ENCODE data around the gene RAD51D. TPM values are rescaled to one million over a fixed set of nuclear protein-coding genes. Genes with fewer than 3 reads are reported as not detected.

The RAD51D gene
- total RNA-seq, 2 donors from 2014 or later, result 8.7 to 14.2 TPM

GRCh38 chr17:35063514-35064223 lies 56.0 kb downstream of the RAD51D start, which contains the start of gene RFFL:
TSS of gene RFFL (minus strand) at chr17:35063707. CDS start at chr17:35026553, 37,154 bp downstream.
- no peaks in the 10 kb centered on the region for H3K9me3 ChIP-seq (ENCODE audit: control insufficient read depth, low read length, poor library complexity, severe bottlenecking)
- Mint-ChIP-seq H3K36me3 (ENCODE audit: low read depth) (peaks cover 5% of the 10 kb centered on the region), H3K4me1 (peaks cover 32% of the 10 kb centered on the region), H3K27me3 (no peaks in the 10 kb centered on the region), H3K4me3 (peak within 1 kb of the TSS; percentile 78), H3K27ac (peak within 1 kb of the TSS; percentile 95)
- ATAC-seq (peak; percentile 98), DNase-seq (peak; percentile 60 to 82 (median 70))

- H3K27ac Mint-ChIP-seq, result peak overlapping the region; percentile 95
- no peaks in the 10 kb centered on the region for H3K27me3 Mint-ChIP-seq
- no peaks in the 10 kb centered on the region for H3K9me3 ChIP-seq (ENCODE audit: control insufficient read depth, low read length, poor library complexity, severe bottlenecking)
- peak overlapping the region; percentile 77 for H3K4me3 Mint-ChIP-seq
- H3K4me1 Mint-ChIP-seq, result peaks cover 38% of the 10 kb centered on the region
- DNase-seq (no peak), ATAC-seq (no peak)
- H3K36me3 Mint-ChIP-seq (ENCODE audit: low read depth), result peaks cover 5% of the 10 kb centered on the region
These were observed 57.4 kb downstream of the RAD51D start for GRCh38 chr17:35062308-35062707.

- peaks cover 12% of the 10 kb centered on the region for H3K36me3 Mint-ChIP-seq (ENCODE audit: low read depth)
These were observed 62.2 kb downstream of the RAD51D start for GRCh38 chr17:35057332-35057915.

DNA sequence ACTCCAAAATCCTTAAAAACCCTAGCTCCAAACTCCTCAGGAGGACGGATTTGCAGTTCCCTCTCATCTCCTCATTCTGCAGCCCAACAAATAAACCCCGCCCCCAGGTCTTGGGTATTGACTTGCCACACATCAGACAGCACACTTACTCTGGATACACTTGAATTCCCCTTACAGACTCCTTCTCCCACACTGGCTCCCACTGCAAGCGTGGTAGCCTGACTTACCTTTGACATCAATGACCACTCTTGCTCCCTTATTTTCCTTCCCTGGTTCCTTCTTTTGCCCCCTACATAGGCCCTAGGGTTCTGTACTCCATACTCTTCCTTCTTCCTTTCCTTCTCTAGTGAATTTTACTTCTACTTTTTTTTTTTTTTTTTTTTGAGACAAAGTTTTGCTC lies 63.6 kb downstream of the RAD51D start:
- no peak for ATAC-seq
- Mint-ChIP-seq H3K27ac (peak overlapping the region; percentile 90), H3K27me3 (no peaks in the 10 kb centered on the region), H3K36me3 (ENCODE audit: low read depth) (peaks cover 10% of the 10 kb centered on the region), H3K4me1 (peaks cover 61% of the 10 kb centered on the region), H3K4me3 (no peak overlapping the region)
- no peak for DNase-seq
- no peaks in the 10 kb centered on the region for H3K9me3 ChIP-seq (ENCODE audit: control insufficient read depth, low read length, poor library complexity, severe bottlenecking)

More at GRCh38 chr17:35057332-35057915, 62.2 kb downstream of the RAD51D start:
- Mint-ChIP-seq H3K4me3 (no peak overlapping the region), H3K27me3 (no peaks in the 10 kb centered on the region), H3K27ac (peak overlapping the region; percentile 90), H3K4me1 (peaks cover 53% of the 10 kb centered on the region)
- no peaks in the 10 kb centered on the region for H3K9me3 ChIP-seq (ENCODE audit: control insufficient read depth, low read length, poor library complexity, severe bottlenecking)
- DNase-seq (no peak), ATAC-seq (no peak)

DNA sequence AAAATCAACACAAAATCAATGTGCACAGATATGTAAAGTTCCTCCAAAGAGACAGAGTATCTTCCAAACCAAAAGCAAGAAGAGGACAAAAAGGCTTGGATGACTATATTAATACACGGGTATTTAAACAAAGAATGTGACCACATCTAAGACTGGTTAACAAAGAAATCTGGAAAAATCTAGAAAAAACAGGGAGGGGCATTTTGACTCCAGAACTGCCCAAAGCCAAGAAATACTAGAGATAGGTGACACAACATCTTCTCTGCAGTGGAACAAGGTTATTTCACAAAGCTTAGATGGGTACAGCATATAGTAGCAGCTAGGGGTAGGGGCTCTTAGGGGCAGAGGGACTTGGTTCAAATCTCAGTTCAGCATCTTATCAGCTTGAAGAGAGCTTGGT lies 66.5 kb downstream of the RAD51D start:
- H3K27ac Mint-ChIP-seq, result peak overlapping the region; percentile 90
- H3K4me1 Mint-ChIP-seq, result peaks cover 70% of the 10 kb centered on the region
- ATAC-seq, result no peak
- no peaks in the 10 kb centered on the region for H3K9me3 ChIP-seq (ENCODE audit: control insufficient read depth, low read length, poor library complexity, severe bottlenecking)
- H3K27me3 Mint-ChIP-seq, result no peaks in the 10 kb centered on the region
- peaks cover 12% of the 10 kb centered on the region for H3K36me3 Mint-ChIP-seq (ENCODE audit: low read depth)
- peak overlapping the region; percentile 4 for H3K4me3 Mint-ChIP-seq
- no peak for DNase-seq

- Mint-ChIP-seq H3K27ac (peak overlapping the region; percentile 90), H3K4me1 (peaks cover 66% of the 10 kb centered on the region), H3K36me3 (ENCODE audit: low read depth) (peaks cover 12% of the 10 kb centered on the region), H3K27me3 (no peaks in the 10 kb centered on the region), H3K4me3 (peak overlapping the region; percentile 84)
- DNase-seq, result no peak
- H3K9me3 ChIP-seq (ENCODE audit: control insufficient read depth, low read length, poor library complexity, severe bottlenecking), result no peaks in the 10 kb centered on the region
- no peak for ATAC-seq
These were observed 66.9 kb downstream of the RAD51D start for GRCh38 chr17:35052780-35053179.

DNA sequence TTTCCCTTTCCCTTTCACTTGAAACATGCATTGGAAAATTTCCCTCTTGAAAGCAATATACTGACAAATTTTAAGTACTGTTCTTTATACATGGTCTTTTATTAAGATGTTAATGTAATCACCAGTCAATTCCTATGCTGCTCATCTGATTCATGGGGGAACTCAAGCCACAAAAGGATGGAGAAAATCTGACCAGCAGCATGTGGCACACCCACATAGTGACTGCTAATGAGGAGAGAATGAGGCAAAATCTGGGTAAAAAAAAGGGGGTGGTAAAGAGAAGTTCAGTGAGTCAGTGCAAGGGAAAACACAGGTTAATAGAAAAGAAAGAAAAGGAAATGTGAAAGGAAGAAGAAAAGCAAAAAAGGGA lies 67.4 kb downstream of the RAD51D start:
- Mint-ChIP-seq H3K4me3 (peak overlapping the region; percentile 84), H3K27me3 (no peaks in the 10 kb centered on the region), H3K36me3 (ENCODE audit: low read depth) (peaks cover 12% of the 10 kb centered on the region), H3K27ac (peak overlapping the region; percentile 90), H3K4me1 (peaks cover 61% of the 10 kb centered on the region)
- DNase-seq (no peak), ATAC-seq (no peak)
- H3K9me3 ChIP-seq (ENCODE audit: control insufficient read depth, low read length, poor library complexity, severe bottlenecking), result no peaks in the 10 kb centered on the region

DNA sequence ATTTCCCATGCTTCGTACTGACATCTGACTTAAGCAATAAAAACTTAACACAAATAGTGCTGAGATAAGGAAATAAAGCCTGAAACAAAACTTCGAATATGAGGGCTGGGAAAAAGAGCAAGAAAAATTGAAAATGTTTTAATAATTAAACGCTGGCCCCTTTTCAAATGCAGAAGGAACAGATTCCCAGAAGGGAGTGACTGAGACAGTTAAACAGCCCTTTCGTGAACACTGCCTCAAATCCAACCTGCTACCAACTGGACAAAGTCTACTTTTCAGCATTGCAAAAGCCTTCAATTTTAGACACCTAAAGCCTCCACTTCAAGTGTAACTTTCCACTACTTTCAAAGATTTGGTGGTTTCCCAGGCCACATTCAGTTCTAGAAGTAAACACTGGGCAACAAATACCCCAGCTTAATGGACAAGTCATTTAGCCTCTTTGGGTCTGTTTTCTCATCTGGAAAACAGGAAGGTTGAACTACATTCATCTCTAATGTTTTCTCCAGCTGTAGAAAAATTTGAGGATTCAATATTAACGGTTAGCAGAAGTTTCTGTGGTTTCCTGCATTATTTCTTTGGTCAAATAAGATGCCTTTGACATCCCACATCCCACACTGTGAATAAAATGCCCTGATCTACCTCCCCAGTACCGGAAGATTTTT lies 68.0 kb downstream of the RAD51D start:
- H3K9me3 ChIP-seq (ENCODE audit: control insufficient read depth, low read length, poor library complexity, severe bottlenecking), result no peaks in the 10 kb centered on the region
- Mint-ChIP-seq H3K4me1 (peaks cover 64% of the 10 kb centered on the region), H3K27ac (peak overlapping the region; percentile 90), H3K4me3 (peak overlapping the region; percentile 84), H3K27me3 (no peaks in the 10 kb centered on the region), H3K36me3 (ENCODE audit: low read depth) (peaks cover 10% of the 10 kb centered on the region)
- DNase-seq (no peak), ATAC-seq (peak; percentile 13)

DNA sequence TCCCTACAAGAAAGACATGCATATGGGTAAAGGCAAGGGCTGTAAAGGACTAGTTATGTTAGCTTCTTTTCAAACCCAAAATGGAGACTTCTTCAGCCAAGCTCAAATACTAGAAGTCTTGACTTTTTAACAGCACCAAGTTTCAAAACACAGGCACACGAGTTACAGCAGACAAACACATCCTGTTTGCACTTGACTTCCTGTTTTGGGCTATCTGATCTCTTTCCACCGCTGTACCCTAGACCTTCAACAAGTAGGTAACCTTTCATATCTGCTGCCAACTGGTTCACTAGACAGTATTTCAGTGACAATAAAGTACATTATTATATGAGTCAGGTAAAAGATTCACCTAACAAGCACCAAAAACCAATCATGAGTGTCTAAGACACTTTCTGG lies 68.5 kb downstream of the RAD51D start:
- Mint-ChIP-seq H3K4me1 (peaks cover 66% of the 10 kb centered on the region), H3K27ac (peak overlapping the region; percentile 90), H3K4me3 (peak overlapping the region; percentile 84), H3K36me3 (ENCODE audit: low read depth) (peaks cover 10% of the 10 kb centered on the region), H3K27me3 (no peaks in the 10 kb centered on the region)
- peak in 2 of 3 donors; percentile 18 to 29 for DNase-seq
- ATAC-seq, result peak; percentile 89
- no peaks in the 10 kb centered on the region for H3K9me3 ChIP-seq (ENCODE audit: control insufficient read depth, low read length, poor library complexity, severe bottlenecking)

DNA sequence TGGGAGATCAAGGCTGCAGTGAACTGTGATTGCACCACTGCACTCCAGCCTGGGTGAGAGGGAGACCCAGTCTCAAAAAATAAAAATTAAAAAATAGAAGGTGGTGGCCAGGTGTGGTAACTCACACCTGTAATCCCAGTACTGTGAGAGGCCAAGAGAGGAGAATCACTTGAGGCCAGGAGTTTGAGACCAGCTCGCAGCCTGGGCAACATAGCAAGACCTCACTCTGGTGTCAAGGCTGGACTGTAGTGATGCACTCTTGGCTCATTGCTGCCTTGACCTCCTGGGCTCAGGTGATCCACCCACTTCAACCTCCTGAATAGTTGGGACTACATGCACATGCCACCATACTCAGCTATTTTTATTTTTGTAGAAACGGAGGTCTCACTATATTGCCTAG lies 69.5 kb downstream of the RAD51D start:
- peaks cover 5% of the 10 kb centered on the region for H3K36me3 Mint-ChIP-seq (ENCODE audit: low read depth)
- peak overlapping the region; percentile 90 for H3K27ac Mint-ChIP-seq
- DNase-seq, result no peak
- H3K27me3 Mint-ChIP-seq, result no peaks in the 10 kb centered on the region
- no peak overlapping the region for H3K4me3 Mint-ChIP-seq
- ATAC-seq, result no peak
- no peaks in the 10 kb centered on the region for H3K9me3 ChIP-seq (ENCODE audit: control insufficient read depth, low read length, poor library complexity, severe bottlenecking)
- H3K4me1 Mint-ChIP-seq, result peaks cover 68% of the 10 kb centered on the region

DNA sequence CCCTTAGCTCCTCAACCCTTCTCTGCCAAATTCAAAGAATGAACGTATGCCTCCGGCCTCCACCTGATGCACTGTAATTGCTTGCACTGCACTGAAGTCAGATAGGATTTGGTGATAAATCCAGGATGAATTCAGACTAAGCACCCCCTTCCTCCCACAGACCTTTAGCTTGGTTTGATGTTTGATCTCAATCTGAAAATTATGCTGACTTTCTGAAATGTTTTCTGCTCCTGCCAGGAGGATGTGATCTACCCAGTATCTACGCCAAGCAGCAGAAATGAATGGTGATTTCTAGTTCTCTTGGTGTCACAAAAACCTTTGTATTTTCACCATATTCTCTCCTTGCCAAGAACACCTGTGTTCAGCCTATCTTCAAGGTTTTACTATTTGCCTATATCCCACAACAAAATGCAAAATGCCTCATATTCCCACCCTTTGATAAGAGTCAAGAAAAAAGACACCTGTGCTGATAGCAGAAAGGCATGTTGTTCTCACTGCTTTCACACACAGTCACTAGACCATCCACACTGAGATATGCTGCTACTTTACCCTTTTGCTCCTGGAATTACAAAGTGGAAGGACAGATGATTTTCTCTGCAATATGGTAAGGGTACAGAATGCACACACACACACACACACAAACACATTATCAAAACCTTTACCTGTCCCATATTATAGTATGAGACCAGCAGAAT lies 70.8 kb downstream of the RAD51D start:
- Mint-ChIP-seq H3K27me3 (no peaks in the 10 kb centered on the region), H3K4me1 (peaks cover 64% of the 10 kb centered on the region), H3K36me3 (ENCODE audit: low read depth) (peaks cover 5% of the 10 kb centered on the region), H3K27ac (peak overlapping the region; percentile 90), H3K4me3 (peak overlapping the region; percentile 87)
- DNase-seq (no peak), ATAC-seq (no peak)
- H3K9me3 ChIP-seq (ENCODE audit: control insufficient read depth, low read length, poor library complexity, severe bottlenecking), result no peaks in the 10 kb centered on the region

DNA sequence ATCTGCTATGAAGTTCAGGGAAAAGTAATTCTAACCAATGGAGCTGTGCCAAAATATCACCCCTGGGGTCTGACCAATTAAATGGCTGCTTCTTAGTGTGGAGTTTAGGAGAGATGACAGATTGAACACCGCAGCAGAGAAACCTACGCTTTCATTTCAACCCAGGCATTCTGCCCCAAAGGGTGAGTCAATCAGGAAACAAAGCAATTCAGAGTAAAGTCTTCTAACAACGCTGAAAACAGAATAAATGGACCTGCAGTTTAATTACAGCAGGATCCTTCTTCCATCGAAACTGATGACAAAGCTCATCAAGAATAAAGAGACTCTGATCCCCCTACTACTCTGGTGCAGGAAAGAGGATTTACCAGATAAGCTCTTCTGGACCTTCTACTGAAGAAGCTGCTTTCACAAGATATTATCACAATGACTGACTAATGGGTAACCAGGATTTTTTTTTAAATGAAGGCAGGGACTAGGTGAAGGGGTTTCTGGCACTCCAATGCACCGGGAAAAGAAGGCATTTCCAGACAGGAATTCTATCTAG lies 72.8 kb downstream of the RAD51D start:
- peaks cover 54% of the 10 kb centered on the region for H3K4me1 Mint-ChIP-seq
- H3K4me3 Mint-ChIP-seq, result peak overlapping the region; percentile 86
- peak overlapping the region; percentile 90 for H3K27ac Mint-ChIP-seq
- H3K27me3 Mint-ChIP-seq, result no peaks in the 10 kb centered on the region
- peak; percentile 77 for ATAC-seq
- DNase-seq, result peak in 2 of 3 donors; percentile 30 to 32
- H3K9me3 ChIP-seq (ENCODE audit: control insufficient read depth, low read length, poor library complexity, severe bottlenecking), result no peaks in the 10 kb centered on the region
- H3K36me3 Mint-ChIP-seq (ENCODE audit: low read depth), result peaks cover 5% of the 10 kb centered on the region

- Mint-ChIP-seq H3K36me3 (ENCODE audit: low read depth) (peaks cover 5% of the 10 kb centered on the region), H3K27ac (peak overlapping the region; percentile 90), H3K27me3 (no peaks in the 10 kb centered on the region), H3K4me1 (peaks cover 50% of the 10 kb centered on the region), H3K4me3 (peak overlapping the region; percentile 86)
- DNase-seq, result no peak
- ATAC-seq, result no peak
- no peaks in the 10 kb centered on the region for H3K9me3 ChIP-seq (ENCODE audit: control insufficient read depth, low read length, poor library complexity, severe bottlenecking)
These were observed 73.4 kb downstream of the RAD51D start for GRCh38 chr17:35046245-35046644.
